Measurements from ENCODE around the gene MGAT3. TPM values are rescaled to one million over a fixed set of nuclear protein-coding genes. Genes with fewer than 3 reads are reported as not detected.

Gene MGAT3
- total RNA-seq, 1 donor, result not detected

DNA sequence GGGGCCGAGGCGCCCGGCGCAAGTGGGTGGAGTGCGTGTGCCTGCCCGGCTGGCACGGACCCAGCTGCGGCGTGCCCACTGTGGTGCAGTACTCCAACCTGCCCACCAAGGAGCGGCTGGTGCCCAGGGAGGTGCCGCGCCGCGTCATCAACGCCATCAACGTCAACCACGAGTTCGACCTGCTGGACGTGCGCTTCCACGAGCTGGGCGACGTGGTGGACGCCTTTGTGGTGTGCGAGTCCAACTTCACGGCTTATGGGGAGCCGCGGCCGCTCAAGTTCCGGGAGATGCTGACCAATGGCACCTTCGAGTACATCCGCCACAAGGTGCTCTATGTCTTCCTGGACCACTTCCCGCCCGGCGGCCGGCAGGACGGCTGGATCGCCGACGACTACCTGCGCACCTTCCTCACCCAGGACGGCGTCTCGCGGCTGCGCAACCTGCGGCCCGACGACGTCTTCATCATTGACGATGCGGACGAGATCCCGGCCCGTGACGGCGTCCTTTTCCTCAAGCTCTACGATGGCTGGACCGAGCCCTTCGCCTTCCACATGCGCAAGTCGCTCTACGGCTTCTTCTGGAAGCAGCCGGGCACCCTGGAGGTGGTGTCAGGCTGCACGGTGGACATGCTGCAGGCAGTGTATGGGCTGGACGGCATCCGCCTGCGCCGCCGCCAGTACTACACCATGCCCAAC is 31.2 kb downstream of the MGAT3 start:
- H3K36me3 ChIP-seq (ENCODE audit: insufficient read depth, low read length), result no peaks in the 10 kb centered on the region
- H3K79me2 ChIP-seq (ENCODE audit: insufficient read depth, low read length), result no peaks in the 10 kb centered on the region
- no peak overlapping the region for H2AFZ ChIP-seq (ENCODE audit: low read length)
- no peak overlapping the region for H3K4me2 ChIP-seq (ENCODE audit: insufficient read depth, low read length)
- TF ChIP-seq, protein P1, sequence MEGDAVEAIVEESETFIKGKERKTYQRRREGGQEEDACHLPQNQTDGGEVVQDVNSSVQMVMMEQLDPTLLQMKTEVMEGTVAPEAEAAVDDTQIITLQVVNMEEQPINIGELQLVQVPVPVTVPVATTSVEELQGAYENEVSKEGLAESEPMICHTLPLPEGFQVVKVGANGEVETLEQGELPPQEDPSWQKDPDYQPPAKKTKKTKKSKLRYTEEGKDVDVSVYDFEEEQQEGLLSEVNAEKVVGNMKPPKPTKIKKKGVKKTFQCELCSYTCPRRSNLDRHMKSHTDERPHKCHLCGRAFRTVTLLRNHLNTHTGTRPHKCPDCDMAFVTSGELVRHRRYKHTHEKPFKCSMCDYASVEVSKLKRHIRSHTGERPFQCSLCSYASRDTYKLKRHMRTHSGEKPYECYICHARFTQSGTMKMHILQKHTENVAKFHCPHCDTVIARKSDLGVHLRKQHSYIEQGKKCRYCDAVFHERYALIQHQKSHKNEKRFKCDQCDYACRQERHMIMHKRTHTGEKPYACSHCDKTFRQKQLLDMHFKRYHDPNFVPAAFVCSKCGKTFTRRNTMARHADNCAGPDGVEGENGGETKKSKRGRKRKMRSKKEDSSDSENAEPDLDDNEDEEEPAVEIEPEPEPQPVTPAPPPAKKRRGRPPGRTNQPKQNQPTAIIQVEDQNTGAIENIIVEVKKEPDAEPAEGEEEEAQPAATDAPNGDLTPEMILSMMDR (IDR thresholded peaks at IDR 0.05; ENCODE audit: extremely low read depth, low read depth, low read length), result no peak
- H3K27ac ChIP-seq (ENCODE audit: low read depth, low read length), result no peak overlapping the region
- no peaks in the 10 kb centered on the region for H3K9me3 ChIP-seq (ENCODE audit: low read depth, low read length)
- no peak overlapping the region for H3K4me3 ChIP-seq (ENCODE audit: insufficient read depth, low read length)
- no peaks in the 10 kb centered on the region for H3K4me1 ChIP-seq (ENCODE audit: insufficient read depth, low read length)
- H3K27me3 ChIP-seq (ENCODE audit: insufficient read depth, low read length), result no peaks in the 10 kb centered on the region
- H4K20me1 ChIP-seq (ENCODE audit: insufficient read depth, low read length), result no peaks in the 10 kb centered on the region
- peak; percentile 58 for DNase-seq (ENCODE audit: insufficient read length, low spot score, missing footprints)

DNA sequence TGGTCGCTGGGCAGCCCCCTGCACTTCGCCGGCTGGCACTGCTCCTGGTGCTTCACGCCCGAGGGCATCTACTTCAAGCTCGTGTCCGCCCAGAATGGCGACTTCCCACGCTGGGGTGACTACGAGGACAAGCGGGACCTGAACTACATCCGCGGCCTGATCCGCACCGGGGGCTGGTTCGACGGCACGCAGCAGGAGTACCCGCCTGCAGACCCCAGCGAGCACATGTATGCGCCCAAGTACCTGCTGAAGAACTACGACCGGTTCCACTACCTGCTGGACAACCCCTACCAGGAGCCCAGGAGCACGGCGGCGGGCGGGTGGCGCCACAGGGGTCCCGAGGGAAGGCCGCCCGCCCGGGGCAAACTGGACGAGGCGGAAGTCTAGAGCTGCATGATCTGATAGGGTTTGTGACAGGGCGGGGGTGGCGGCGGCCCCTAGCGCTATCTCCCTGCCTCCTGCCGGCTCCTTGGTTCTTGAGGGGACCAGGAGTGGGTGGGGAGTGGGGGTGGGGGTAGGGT is 31.8 kb downstream of the MGAT3 start:
- TF ChIP-seq, protein P1 (IDR thresholded peaks at IDR 0.05; ENCODE audit: extremely low read depth, low read depth, low read length), result no peak
- Histone ChIP-seq H3K9me3 (ENCODE audit: low read depth, low read length) (no peaks in the 10 kb centered on the region), H3K79me2 (ENCODE audit: insufficient read depth, low read length) (no peaks in the 10 kb centered on the region), H4K20me1 (ENCODE audit: insufficient read depth, low read length) (no peaks in the 10 kb centered on the region), H2AFZ (ENCODE audit: low read length) (no peak overlapping the region), H3K27ac (ENCODE audit: low read depth, low read length) (no peak overlapping the region), H3K36me3 (ENCODE audit: insufficient read depth, low read length) (no peaks in the 10 kb centered on the region), H3K27me3 (ENCODE audit: insufficient read depth, low read length) (no peaks in the 10 kb centered on the region), H3K4me1 (ENCODE audit: insufficient read depth, low read length) (peaks cover 3% of the 10 kb centered on the region), H3K4me3 (ENCODE audit: insufficient read depth, low read length) (no peak overlapping the region), H3K4me2 (ENCODE audit: insufficient read depth, low read length) (no peak overlapping the region)
- peak; percentile 83 for DNase-seq (ENCODE audit: insufficient read length, low spot score, missing footprints)

DNA sequence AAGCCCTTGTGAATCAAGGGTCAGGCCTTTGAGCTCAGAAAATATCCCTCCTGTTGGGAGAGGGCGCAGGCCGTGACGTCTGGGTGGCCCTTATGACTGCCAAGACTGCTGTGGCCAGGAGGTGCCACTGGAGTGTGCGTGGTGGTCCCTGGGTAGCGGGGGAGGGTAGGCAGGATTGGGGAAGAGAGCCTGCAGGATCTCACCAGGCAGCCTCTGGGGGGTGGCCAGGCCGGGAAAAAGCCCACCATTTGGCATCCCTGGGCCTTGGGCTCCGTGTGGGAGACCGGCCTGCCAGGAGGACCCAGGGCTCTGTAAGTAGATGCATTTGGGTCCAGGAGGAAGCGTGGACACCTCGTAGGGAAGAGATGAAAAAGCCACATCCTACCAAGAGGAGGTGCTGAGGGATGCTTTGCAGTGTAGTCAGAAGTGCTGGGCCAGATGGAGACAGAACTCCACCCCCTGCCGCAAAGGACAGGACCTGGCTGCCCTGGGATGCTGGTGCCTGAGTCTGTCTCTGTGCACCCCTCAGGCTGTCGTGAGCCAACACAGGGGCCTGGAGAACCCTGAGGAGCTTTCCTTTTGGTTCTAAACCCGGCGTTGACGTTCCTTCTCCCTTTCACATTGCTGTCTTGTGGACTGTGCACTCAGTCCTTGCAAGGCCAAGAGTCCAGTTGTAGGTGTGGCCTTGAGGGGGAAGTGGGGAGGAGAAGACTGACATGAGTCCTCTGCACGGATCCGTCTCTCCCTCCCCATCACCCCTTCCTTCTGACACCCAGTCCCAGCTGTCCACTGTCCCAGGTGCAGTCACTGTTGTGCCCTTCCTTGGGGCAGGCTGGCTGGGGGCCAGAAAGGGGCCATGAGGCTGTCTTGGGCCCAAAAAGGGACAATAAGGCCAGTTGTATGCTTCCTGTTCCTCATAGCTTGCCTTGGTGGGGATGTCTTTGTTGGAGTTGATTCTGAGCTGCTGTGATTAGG is 32.6 kb downstream of the MGAT3 start:
- Histone ChIP-seq H3K4me1 (ENCODE audit: insufficient read depth, low read length) (peaks cover 10% of the 10 kb centered on the region), H4K20me1 (ENCODE audit: insufficient read depth, low read length) (no peaks in the 10 kb centered on the region), H3K27ac (ENCODE audit: low read depth, low read length) (no peak overlapping the region), H2AFZ (ENCODE audit: low read length) (no peak overlapping the region), H3K27me3 (ENCODE audit: insufficient read depth, low read length) (no peaks in the 10 kb centered on the region), H3K4me2 (ENCODE audit: insufficient read depth, low read length) (no peak overlapping the region), H3K4me3 (ENCODE audit: insufficient read depth, low read length) (no peak overlapping the region), H3K36me3 (ENCODE audit: insufficient read depth, low read length) (no peaks in the 10 kb centered on the region), H3K79me2 (ENCODE audit: insufficient read depth, low read length) (no peaks in the 10 kb centered on the region), H3K9me3 (ENCODE audit: low read depth, low read length) (no peaks in the 10 kb centered on the region)
- TF ChIP-seq, protein P1 (IDR thresholded peaks at IDR 0.05; ENCODE audit: extremely low read depth, low read depth, low read length), result no peak
- DNase-seq (ENCODE audit: insufficient read length, low spot score, missing footprints), result peak; percentile 88

Measured in osteoblast (primary cell).